ENCODE measurements around the gene RPL41. TPM values are rescaled to one million over a fixed set of nuclear protein-coding genes. Genes with fewer than 3 reads are reported as not detected.
A peak's percentile ranks its signal among the peaks of the same experiment; 100 is the strongest.

RPL41 gene
- polyA plus RNA-seq, 1 of the 3 experiments (the other 2 are of a cell fraction), result 12,464 TPM

DNA sequence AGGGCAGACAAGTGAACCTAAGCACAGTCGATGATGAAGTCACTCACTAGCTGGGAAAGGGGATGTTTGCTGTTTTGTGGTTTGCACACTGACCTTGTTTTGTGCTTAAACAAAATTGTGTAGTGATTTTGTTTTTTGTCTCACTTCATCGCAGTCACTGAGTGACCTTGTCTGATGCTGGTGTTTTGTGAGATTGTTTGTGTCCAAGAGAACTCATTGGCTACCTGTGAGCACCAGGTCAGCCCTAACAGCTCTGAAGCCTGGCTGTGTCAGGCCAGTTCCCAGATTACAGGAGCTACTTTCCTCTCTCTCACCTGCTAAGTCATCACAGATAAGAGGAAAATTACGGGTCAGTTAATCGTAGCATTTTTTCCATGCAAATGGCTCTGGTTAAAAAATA is 7.7 kb downstream of the RPL41 start:
- H3K27ac ChIP-seq (ENCODE audit: low read depth in 2 of 2, low read length in 1 of 2), result no peak overlapping the region
- no peaks in the 10 kb centered on the region for H3K27me3 ChIP-seq (ENCODE audit: insufficient read depth)
- no peak for DNase-seq
- no peak overlapping the region for H2AFZ ChIP-seq (ENCODE audit: low read depth)
- WGBS (ENCODE audit: low lambda C conversion rate), result 97% methylated on average over 4 of the region's 4 CpGs
- POLR2A ChIA-PET, result no interaction called here
- H3K9me3 ChIP-seq, result no peaks in the 10 kb centered on the region
- H3K4me2 ChIP-seq, result no peak overlapping the region
- peaks cover 22 to 24% of the 10 kb centered on the region in 2 experiments for H3K4me1 ChIP-seq (ENCODE audit: control insufficient read depth in 1 of 2, insufficient read depth in 2 of 2, low read depth in 1 of 2, low read length in 1 of 2)
- peaks cover 54% of the 10 kb centered on the region for H3K79me2 ChIP-seq (ENCODE audit: insufficient read depth)
- peaks cover 37% of the 10 kb centered on the region for H3F3A ChIP-seq (replicated peaks; ENCODE audit: insufficient read depth)
- TF ChIP-seq, protein P1, sequence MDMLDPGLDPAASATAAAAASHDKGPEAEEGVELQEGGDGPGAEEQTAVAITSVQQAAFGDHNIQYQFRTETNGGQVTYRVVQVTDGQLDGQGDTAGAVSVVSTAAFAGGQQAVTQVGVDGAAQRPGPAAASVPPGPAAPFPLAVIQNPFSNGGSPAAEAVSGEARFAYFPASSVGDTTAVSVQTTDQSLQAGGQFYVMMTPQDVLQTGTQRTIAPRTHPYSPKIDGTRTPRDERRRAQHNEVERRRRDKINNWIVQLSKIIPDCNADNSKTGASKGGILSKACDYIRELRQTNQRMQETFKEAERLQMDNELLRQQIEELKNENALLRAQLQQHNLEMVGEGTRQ (IDR thresholded peaks at IDR 0.05; ENCODE audit: borderline replicate concordance, low read depth, low read length), result no peak
- no peak for TF ChIP-seq EZH2phosphoT487 (IDR thresholded peaks at IDR 0.05; ENCODE audit: borderline replicate concordance, low read depth)
- no peak for TF ChIP-seq YY1 (IDR thresholded peaks at IDR 0.05; ENCODE audit: low read depth)
- H3K36me3 ChIP-seq (replicated peaks in 1 of 2; ENCODE audit: control insufficient read depth in 1 of 2, insufficient read depth in 2 of 2, low read length in 1 of 2), result peaks cover 9 to 18% of the 10 kb centered on the region in 2 experiments
- no peaks in the 10 kb centered on the region for H3K9me2 ChIP-seq
- H4K20me1 ChIP-seq (ENCODE audit: insufficient read depth), result no peaks in the 10 kb centered on the region
- CTCF ChIA-PET, result interaction anchor here (0.9 to 16.0 kb wide), 6 partner anchors 28 to 134 kb away, joined by 3 to 272 read pairs (median 10); partner anchors contain the start of genes ANKRD52, MYL6B, RNF41 and SMARCC2
- no peak overlapping the region for H3K9ac ChIP-seq
- H3K4me3 ChIP-seq (ENCODE audit: low read depth in 2 of 2, low read length in 1 of 2), result no peak overlapping the region

DNA sequence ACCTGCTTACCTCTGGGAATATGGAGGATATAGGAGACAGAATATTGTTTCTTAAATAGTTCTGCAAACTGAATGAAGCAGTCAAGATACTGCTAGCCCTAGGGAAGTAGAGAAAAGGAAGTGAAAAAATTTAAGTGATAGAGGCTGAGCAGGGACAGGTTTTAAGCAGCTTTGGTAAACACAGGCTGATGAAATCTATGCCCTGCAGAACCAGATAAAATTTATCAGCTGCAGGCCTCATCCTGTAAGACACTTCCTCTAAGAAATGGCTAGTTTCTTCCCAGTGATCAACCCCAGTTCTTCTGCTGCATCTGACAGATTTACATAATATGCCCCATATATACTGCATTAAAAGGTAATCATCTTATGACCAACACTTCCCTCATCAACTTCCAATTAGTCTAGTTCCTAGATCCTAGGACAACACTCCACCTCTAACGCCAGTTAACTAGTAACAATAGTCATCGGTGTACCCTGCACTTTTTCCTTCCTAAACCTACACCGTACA is 10.4 kb downstream of the RPL41 start:
- Histone ChIP-seq H3K9me2 (no peaks in the 10 kb centered on the region), H3K9ac (peak overlapping the region; percentile 66; the same call in 1 of the 2 replicates), H3K4me1 (ENCODE audit: control insufficient read depth in 1 of 2, insufficient read depth in 2 of 2, low read depth in 1 of 2, low read length in 1 of 2) (peaks cover 13 to 23% of the 10 kb centered on the region in 2 experiments), H3K79me2 (ENCODE audit: insufficient read depth) (peaks cover 58% of the 10 kb centered on the region), H3K27me3 (ENCODE audit: insufficient read depth) (no peaks in the 10 kb centered on the region), H3K27ac (ENCODE audit: low read depth in 2 of 2, low read length in 1 of 2) (peak overlapping the region; percentile 77 to 88), H2AFZ (ENCODE audit: low read depth) (no peak overlapping the region), H3K36me3 (replicated peaks in 1 of 2; ENCODE audit: control insufficient read depth in 1 of 2, insufficient read depth in 2 of 2, low read length in 1 of 2) (peaks cover 16 to 18% of the 10 kb centered on the region in 2 experiments), H3K4me3 (ENCODE audit: low read depth in 2 of 2, low read length in 1 of 2) (no peak overlapping the region), H4K20me1 (ENCODE audit: insufficient read depth) (no peaks in the 10 kb centered on the region), H3F3A (replicated peaks; ENCODE audit: insufficient read depth) (peaks cover 34% of the 10 kb centered on the region), H3K9me3 (no peaks in the 10 kb centered on the region), H3K4me2 (peak overlapping the region; percentile 86)
- ChIA-PET POLR2A (interaction anchor here (0.7 to 2.9 kb wide), 4 partner anchors 9 to 95 kb away, joined by 3 to 44 read pairs (median 4); partner anchors contain the start of genes RNF41, RPL41, SMARCC2 and ZC3H10), CTCF (interaction anchor here (0.6 to 16.0 kb wide), 19 partner anchors 9 to 158 kb away, joined by 3 to 272 read pairs (median 5); partner anchors contain the start of genes ANKRD52, MYL6, MYL6B and SMARCC2)
- DNase-seq, result no peak
- TF ChIP-seq JUND (IDR thresholded peaks at IDR 0.05) (no peak), REST (IDR thresholded peaks at IDR 0.05; ENCODE audit: low read depth, low read length) (no peak), FOSL2 (IDR thresholded peaks at IDR 0.05; ENCODE audit: borderline replicate concordance, low read depth) (no peak), FOXJ3 (CRISPR knock-in tag; IDR thresholded peaks at IDR 0.05) (no peak), IRF3 (IDR thresholded peaks at IDR 0.05; ENCODE audit: low read depth, low read length) (no peak), GATA2 (CRISPR knock-in tag; IDR thresholded peaks at IDR 0.05) (no peak), TAF1 (IDR thresholded peaks at IDR 0.05; ENCODE audit: borderline replicate concordance, low read depth, low read length) (no peak), RAD21 (IDR thresholded peaks at IDR 0.05; ENCODE audit: low read length) (no peak), RCOR1 (IDR thresholded peaks at IDR 0.05; ENCODE audit: low read length) (no peak)
- TF ChIP-seq, protein P2, sequence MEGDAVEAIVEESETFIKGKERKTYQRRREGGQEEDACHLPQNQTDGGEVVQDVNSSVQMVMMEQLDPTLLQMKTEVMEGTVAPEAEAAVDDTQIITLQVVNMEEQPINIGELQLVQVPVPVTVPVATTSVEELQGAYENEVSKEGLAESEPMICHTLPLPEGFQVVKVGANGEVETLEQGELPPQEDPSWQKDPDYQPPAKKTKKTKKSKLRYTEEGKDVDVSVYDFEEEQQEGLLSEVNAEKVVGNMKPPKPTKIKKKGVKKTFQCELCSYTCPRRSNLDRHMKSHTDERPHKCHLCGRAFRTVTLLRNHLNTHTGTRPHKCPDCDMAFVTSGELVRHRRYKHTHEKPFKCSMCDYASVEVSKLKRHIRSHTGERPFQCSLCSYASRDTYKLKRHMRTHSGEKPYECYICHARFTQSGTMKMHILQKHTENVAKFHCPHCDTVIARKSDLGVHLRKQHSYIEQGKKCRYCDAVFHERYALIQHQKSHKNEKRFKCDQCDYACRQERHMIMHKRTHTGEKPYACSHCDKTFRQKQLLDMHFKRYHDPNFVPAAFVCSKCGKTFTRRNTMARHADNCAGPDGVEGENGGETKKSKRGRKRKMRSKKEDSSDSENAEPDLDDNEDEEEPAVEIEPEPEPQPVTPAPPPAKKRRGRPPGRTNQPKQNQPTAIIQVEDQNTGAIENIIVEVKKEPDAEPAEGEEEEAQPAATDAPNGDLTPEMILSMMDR (IDR thresholded peaks at IDR 0.05), result no peak
- WGBS (ENCODE audit: low lambda C conversion rate), result 62% methylated on average over 3 of the region's 3 CpGs
